ENCODE results near the gene TRMT1.
"Not testable (repeated sequence)": the region's sequence is repeated elsewhere in the genome, so short reads cannot be mapped to it uniquely, and the experiment has no call there.

The TRMT1 gene

DNA sequence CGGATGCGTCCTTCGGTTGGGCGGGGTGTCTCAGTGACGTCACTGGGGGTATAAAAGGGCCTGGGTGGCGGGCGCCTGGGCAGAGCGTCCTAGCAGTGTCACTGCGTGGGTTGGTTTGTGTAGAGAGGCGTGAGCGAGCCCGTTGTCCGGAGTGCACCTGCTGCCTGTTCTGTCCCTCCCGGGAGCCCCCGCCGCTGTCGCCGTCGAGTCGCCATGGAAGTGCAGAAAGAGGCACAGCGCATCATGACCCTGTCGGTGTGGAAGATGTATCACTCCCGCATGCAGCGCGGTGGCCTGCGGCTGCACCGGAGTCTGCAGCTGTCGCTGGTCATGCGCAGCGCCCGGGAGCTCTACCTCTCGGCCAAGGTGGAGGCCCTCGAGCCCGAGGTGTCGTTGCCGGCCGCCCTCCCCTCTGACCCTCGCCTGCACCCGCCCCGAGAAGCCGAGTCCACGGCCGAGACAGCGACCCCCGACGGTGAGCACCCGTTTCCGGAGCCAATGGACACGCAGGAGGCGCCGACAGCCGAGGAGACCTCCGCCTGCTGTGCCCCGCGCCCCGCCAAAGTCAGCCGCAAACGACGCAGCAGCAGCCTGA lies 36.5 kb upstream of the TRMT1 start:
- peak overlapping the region; percentile 98 for H3K4me3 ChIP-seq (ENCODE audit: low read length)
- TF ChIP-seq, protein P1, sequence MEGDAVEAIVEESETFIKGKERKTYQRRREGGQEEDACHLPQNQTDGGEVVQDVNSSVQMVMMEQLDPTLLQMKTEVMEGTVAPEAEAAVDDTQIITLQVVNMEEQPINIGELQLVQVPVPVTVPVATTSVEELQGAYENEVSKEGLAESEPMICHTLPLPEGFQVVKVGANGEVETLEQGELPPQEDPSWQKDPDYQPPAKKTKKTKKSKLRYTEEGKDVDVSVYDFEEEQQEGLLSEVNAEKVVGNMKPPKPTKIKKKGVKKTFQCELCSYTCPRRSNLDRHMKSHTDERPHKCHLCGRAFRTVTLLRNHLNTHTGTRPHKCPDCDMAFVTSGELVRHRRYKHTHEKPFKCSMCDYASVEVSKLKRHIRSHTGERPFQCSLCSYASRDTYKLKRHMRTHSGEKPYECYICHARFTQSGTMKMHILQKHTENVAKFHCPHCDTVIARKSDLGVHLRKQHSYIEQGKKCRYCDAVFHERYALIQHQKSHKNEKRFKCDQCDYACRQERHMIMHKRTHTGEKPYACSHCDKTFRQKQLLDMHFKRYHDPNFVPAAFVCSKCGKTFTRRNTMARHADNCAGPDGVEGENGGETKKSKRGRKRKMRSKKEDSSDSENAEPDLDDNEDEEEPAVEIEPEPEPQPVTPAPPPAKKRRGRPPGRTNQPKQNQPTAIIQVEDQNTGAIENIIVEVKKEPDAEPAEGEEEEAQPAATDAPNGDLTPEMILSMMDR (conservative IDR thresholded peaks at IDR 0.05; ENCODE audit: low read length): peak; percentile 2; the same call in 1 of the 2 replicates
- DNase-seq (ENCODE audit: low read depth): peak; percentile 92

DNA sequence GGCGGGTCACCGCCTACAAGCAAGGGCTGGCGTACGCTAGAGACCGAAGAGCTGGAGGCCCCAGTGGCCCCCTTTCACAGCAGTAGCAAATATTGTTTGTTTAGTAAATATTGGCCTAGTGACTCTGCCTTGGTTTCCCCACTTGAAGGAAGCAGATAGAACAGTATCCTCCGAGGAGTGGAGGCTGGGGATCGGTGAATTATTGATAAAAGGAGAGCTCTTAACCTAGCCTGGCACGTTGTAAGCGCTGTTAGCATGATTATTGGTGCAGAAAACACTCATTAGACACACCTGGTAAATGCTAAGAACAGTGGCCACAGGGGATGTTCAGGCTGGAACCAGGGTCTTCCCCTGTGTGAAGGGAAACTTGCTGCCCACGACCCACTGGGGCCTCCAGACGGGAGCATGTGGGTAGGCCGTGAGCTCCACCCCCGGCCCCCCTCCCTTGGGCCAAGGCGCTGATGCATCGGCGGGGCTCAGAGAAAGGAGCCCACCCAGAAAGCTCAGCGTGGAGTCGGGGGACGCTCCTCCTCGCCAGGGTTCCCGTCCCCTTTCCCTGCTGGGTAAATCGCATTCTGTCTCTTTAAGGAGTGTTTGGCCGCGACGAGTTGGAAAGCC lies 35.9 kb upstream of the TRMT1 start:
- H3K4me3 ChIP-seq (ENCODE audit: low read length): peak overlapping the region; percentile 98
- DNase-seq (ENCODE audit: low read depth): no peak
- TF ChIP-seq, protein P1 (conservative IDR thresholded peaks at IDR 0.05; ENCODE audit: low read length): no peak

GRCh38 chr19:13151605-13152355 lies 35.2 kb upstream of the TRMT1 start:
- peak overlapping the region; percentile 99 for H3K4me3 ChIP-seq (ENCODE audit: low read length)
- TF ChIP-seq, protein P1 (conservative IDR thresholded peaks at IDR 0.05; ENCODE audit: low read length): peak; percentile 43
- DNase-seq (ENCODE audit: low read depth): peak; percentile 97

- DNase-seq (ENCODE audit: low read depth): no peak
- H3K4me3 ChIP-seq (ENCODE audit: low read length): peak overlapping the region; percentile 99
- TF ChIP-seq, protein P1 (conservative IDR thresholded peaks at IDR 0.05; ENCODE audit: low read length): no peak
Measured at GRCh38 chr19:13150931-13151604, 34.5 kb upstream of the TRMT1 start.

DNA sequence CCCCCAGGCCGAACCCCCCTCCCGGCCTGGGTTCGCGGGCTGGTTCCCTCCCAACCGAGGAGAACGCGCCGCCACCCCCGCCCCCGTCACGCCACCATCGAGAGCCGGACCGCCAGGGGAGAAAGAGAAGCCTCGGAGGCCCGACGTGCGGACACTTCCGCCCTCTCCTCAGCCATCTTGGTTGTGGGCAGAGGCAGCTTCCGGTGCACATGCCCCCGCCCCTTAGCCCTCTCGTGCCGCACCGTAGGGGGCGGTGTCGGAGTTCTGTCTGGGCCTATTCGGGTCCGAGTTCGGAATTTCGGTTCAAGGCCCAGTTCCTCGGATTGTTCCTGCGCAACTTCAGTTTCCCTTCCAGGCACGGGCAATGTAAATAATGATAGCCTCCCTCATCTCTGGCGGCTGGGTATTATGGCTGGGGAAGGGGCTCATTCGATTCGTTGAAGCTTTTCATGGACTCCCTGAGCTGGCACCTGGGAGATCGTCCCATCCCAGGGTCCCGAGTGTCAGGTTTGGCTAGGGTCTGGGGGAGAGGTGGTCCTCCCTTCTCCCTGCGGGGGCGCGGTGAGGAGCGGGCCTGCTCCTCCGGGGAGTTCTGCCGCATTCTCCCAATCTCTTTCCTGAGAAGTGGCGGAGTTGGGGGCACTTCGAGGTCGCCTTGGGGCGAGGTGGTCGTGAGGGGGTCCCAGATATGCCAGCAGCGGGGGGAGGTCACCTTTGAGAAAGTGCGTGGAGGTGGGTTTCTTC lies 33.8 kb upstream of the TRMT1 start, which contains the start of the genes IER2 and STX10:
IER2 (plus strand) TSS at position 225 of the 744 bp plus-strand sequence. CDS start 2,776 bp downstream, outside the sequence.
STX10 (minus strand) TSS at position 189 of the 744 bp plus-strand sequence. CDS start 202 bp downstream, outside the sequence.
- peak within 1 kb of the TSS; percentile 99 for H3K4me3 ChIP-seq (ENCODE audit: low read length)
- peak; percentile 96 for DNase-seq (ENCODE audit: low read depth)
- TF ChIP-seq, protein P1 (conservative IDR thresholded peaks at IDR 0.05; ENCODE audit: low read length): peak; percentile 62

- TF ChIP-seq, protein P1 (conservative IDR thresholded peaks at IDR 0.05; ENCODE audit: low read length): no peak
- peak; percentile 34 for DNase-seq (ENCODE audit: low read depth)
- peak overlapping the region; percentile 99 for H3K4me3 ChIP-seq (ENCODE audit: low read length)
Measured at GRCh38 chr19:13149628-13150186, 33.2 kb upstream of the TRMT1 start.

DNA sequence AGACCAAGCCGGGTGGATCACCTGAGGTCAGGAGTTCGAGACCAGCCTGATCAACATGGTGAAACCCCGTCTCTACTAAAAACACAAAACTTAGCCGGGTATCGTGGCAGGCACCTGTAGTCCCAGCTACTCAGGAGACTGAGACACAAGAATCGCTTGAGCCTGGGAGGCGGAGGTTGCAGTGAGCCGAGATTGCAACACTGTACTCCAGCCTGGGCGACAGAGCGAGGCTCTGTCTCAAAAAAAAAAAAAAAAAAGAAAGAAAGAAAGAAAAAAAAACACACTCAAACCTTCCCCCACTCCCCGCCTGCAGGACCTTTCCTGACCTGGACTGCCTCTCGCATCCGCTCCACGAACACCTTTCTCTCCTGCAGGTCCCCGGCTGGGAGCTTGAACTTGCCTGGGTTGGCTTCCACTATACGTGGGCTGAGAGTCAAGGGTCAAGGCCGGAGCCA lies 32.7 kb upstream of the TRMT1 start:
- peak overlapping the region; percentile 99 for H3K4me3 ChIP-seq (ENCODE audit: low read length)
- DNase-seq (ENCODE audit: low read depth): not testable (repeated sequence)
